NCI-H1436 treated with DMSO at 0.1 percent for 48 hours (cell line): ENCODE measurements around the gene PTGDR.

Experiments used
- DNase-seq: peaks from one replicate; lab custom pipeline; 2025; lab: John Stamatoyannopoulos, UW

The PTGDR gene

DNA sequence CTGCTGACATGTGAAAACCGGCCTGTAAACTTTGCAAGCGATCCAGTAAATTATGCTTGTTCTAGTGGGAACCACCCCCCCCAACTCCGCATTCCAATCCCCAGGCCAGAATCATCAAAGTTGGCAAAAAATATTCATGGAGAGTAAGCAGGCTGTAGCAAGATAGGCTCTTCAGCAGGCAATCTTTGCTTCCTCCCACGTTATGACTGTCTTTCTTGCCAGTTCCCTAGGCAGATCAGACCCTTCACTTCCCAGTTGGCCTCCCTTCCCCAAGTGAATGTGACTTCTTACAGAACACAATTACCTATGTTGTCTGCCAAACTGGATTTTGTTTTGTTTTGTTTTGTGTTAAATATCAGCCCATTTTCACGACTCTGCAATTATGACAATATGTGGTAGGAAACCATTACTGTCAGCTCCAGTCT, 45.4 kb downstream of the PTGDR start:
- DNase-seq: no peak

- no peak for DNase-seq
These were observed 46.0 kb downstream of the PTGDR start for GRCh38 chr14:52313462-52313861.

DNA sequence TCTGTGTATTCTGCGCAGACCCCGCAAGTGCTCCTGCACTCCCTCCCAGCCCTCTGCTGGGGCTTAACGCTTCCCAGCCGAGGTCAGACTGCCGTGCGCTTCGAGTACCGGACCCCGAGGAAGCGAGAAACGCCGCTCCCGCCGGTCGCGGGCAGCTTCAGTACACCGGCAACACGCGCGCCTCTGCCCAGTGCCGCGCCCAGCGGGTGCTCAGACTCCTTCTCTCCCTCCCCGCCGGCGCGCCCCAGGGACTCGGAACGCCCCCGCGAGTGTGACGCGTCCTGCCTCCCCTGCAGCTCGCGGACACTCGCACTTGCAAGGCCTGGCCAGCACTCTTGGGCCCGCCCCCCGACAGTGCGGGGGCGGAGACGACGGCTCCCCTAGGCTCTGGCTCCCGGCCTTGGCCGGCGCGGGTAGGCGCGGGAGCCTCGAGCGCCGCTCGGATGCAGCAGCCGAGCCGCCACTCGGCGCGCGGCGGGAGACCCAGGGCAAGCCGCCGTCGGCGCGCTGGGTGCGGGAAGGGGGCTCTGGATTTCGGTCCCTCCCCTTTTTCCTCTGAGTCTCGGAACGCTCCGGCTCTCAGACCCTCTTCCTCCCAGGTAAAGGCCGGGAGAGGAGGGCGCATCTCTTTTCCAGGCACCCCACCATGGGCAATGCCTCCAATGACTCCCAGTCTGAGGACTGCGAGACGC, 46.6 kb downstream of the PTGDR start, which contains the start of gene PTGER2:
PTGER2 (plus strand) TSS at position 410 of the 692 bp plus-strand sequence; CDS start at position 647, 237 bp downstream.
- no peak for DNase-seq

DNA sequence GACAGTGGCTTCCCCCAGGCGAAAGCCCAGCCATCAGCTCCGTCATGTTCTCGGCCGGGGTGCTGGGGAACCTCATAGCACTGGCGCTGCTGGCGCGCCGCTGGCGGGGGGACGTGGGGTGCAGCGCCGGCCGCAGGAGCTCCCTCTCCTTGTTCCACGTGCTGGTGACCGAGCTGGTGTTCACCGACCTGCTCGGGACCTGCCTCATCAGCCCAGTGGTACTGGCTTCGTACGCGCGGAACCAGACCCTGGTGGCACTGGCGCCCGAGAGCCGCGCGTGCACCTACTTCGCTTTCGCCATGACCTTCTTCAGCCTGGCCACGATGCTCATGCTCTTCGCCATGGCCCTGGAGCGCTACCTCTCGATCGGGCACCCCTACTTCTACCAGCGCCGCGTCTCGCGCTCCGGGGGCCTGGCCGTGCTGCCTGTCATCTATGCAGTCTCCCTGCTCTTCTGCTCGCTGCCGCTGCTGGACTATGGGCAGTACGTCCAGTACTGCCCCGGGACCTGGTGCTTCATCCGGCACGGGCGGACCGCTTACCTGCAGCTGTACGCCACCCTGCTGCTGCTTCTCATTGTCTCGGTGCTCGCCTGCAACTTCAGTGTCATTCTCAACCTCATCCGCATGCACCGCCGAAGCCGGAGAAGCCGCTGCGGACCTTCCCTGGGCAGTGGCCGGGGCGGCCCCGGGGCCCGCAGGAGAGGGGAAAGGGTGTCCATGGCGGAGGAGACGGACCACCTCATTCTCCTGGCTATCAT, 47.3 kb downstream of the PTGDR start:
- no peak for DNase-seq

GRCh38 chr14:52315355-52315718, 47.8 kb downstream of the PTGDR start:
- no peak for DNase-seq

DNA sequence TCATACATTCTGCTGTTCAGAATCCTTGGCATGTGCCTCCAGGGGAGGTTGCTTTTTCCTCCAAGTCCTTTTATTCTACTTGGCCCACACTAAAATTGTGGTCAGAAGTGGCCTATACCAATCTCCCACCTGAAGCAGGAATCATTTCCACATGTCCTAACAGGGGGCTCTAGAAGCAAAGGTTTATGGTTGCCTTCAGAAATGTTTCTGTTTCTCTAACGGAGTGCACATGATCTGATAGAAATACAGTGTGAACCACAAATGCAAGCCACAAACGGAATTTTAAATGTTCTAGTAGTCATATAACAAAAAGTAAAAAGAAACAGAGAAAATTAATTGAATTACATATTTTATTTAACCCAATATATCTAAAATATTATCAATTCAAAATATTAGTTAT, 50.6 kb downstream of the PTGDR start:
- no peak for DNase-seq

GRCh38 chr14:52318826-52319645, 51.5 kb downstream of the PTGDR start:
- DNase-seq: no peak

DNA sequence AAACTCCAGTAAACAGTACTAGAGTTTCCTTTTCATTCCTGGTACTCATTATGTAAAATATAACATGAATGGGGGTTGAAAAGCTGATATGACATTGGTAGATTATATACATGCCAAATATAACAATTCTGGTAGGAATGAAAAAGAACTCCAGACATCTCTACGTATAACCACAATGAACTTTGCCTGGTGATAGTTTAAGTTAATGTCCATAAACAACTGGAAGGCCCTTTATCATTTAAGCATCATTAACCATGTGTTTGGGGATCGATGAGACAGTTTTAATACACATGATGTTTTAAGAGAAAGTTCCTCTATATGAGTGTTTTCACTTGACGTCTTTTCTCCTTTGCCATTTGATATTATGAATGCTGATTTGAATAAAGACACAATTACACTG, 52.4 kb downstream of the PTGDR start:
- no peak for DNase-seq

GRCh38 chr14:52325126-52325525, 57.6 kb downstream of the PTGDR start:
- DNase-seq: no peak

GRCh38 chr14:52325630-52326029, 58.1 kb downstream of the PTGDR start:
- no peak for DNase-seq
